ENCODE measurements around the gene PDPR. TPM values are rescaled to one million over a fixed set of nuclear protein-coding genes. Genes with fewer than 3 reads are reported as not detected.
A peak's percentile ranks its signal among the peaks of the same experiment; 100 is the strongest.
"Not testable (repeated sequence)": the region's sequence is repeated elsewhere in the genome, so short reads cannot be mapped to it uniquely, and the experiment has no call there.

The PDPR gene
- total RNA-seq, 1 experiment from 2014 or later = 6.6 TPM

DNA sequence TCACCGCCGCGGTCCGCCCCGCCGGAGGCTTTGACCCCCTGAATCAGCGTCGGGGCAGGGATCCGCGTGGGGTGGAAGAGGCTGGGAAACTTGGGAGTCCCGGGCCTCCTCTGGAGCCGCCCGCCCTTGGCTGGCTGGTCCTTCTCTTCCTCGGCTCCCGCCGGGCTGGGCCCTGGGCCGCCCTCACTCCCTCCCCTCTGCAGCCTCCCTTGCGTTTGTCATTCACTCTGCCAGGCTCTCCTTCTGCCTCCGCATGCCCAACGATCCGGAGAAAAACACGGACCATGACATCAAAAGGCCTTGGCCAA is 74.4 kb downstream of the PDPR start:
- not testable (repeated sequence) for H3K4me3 ChIP-seq, H3K9me3 ChIP-seq, H3K27me3 ChIP-seq, H3K36me3 ChIP-seq
- DNase-seq = peak; percentile 3

DNA sequence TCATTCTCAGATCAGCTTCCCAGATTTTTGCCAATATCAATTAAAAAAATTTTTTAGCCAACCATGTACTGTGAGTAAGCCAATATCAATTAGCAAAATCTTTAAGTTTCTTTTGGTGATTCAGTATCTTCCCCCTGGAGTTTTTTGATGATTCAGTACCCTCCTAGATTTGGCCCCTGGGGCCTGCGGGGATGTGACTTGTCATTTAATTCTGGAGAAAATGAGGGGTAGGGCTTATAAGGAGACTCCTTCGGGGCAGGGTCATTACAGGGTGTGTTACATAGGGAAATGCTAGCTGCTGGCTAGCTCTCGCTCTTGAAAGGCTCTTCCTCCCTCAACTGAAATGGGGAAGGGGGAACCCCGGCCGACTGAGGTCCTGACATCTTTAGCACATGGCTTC is 76.4 kb downstream of the PDPR start:
- H3K27me3 ChIP-seq, DNase-seq, H3K4me3 ChIP-seq, H3K36me3 ChIP-seq, H3K9me3 ChIP-seq: not testable (repeated sequence)

DNA sequence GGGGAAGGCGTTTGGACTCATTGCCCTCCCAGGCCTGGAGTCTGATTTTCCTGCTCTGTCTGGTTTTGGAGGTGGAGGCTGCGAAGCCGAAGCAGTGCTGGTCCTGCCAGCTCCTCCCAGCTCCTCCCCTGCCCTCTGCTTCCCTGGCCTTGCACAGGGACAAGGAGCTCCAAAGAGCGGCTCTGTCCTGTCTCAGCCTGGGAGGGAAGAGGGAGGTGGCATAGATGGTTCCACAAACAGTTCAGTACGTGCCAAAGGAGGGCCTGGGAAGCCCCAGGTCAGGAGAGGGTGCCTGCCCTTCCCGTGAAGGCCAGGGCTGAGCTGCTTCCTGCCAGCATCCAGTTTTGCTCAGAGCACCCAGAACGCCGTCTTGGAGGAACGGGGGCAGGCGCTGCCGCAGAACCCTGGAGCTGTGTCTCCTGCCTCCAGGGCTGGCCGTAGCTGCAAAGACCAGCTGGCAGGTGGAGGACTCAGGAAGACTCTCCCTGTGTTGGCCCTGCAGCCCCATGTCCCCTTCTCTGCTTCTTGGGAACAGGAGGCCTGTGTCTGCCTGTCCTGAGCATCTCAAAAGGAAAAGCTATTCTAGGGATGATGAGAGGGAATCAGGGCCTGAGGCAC is 82.7 kb downstream of the PDPR start:
- H3K27me3 ChIP-seq, H3K9me3 ChIP-seq, DNase-seq, H3K4me3 ChIP-seq, H3K36me3 ChIP-seq: not testable (repeated sequence)

DNA sequence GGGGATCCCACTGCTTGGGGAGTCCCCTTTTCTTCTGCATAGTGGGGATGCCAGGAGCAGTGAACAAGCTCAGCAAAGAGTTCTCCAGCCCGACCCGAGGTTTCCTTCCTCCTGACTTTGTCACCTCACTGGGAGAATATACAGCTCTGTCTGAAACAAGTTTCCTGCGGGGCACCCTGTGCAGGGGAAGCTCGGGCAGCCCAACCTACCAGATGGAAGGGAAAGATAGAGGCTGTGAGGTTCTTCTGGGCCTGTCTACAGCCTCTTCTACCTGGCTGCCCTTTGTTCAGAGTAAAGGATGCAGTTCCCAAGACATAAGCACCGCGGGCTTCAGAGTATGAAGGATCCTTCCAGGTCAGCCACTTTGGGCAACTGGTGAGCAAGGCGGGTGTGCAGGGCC is 83.5 kb downstream of the PDPR start:
- not testable (repeated sequence) for H3K9me3 ChIP-seq, H3K4me3 ChIP-seq, DNase-seq, H3K27me3 ChIP-seq, H3K36me3 ChIP-seq

DNA sequence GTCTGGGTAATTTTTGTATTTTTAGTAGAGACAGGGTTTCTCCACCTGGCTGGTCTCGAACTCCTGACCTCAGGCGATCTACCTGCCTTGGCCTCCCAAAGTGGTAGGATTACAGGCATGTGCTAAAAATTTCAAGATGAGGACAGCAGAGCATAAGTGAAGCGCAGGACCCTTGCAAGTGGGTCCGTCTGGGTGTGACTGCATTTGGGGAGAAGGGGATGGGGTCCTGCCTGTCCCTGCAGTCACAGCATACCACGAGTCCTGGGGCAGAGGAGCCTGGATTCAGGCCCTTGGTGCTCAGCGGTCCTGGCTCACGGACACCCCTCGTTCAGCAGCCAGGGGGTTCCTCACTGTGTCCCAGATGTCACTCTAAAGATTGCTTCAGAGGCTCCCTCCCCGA is 84.1 kb downstream of the PDPR start:
- H3K4me3 ChIP-seq, H3K9me3 ChIP-seq, H3K36me3 ChIP-seq, H3K27me3 ChIP-seq, DNase-seq: not testable (repeated sequence)

DNA sequence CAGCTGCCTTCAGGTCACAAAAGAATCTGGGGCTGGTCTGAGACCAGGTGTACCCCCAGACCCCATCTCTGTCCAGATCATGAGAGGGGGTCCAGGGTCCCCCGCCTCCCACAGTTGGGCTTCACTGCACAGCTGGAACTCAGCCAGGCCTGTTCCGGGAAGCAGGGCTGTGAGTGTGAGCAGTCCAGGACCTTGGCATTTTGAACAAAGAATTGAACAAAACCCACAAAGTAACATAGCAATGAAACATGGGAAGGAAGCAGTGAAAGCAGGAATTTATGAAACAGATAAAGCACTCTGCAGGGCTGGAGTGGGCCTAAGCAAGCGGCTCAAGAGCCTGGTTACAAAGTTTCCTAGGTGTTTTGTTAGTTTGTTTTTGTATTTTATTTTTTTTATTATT is 84.5 kb downstream of the PDPR start:
- not testable (repeated sequence) for H3K27me3 ChIP-seq, H3K4me3 ChIP-seq, H3K36me3 ChIP-seq, DNase-seq, H3K9me3 ChIP-seq

DNA sequence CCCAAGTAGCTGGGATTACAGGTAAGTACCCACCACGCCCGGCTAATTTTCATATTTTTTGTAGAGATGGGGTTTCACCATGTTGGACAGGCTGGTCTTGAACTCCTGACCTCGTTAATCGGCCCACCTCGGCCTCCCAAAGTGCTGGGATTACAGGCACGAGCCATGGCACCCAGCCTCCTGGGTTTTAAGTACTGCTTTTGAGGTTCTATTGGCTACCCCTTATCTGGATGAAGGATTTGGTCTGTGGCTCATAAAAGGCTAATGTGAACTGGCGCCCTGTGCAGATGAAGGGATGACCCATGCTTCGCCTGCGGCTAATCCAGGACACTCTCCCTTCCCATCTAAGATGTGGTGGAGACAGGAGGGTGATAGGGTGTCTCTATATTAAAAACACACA is 85.0 kb downstream of the PDPR start:
- not testable (repeated sequence) for H3K9me3 ChIP-seq, DNase-seq, H3K4me3 ChIP-seq, H3K36me3 ChIP-seq, H3K27me3 ChIP-seq

DNA sequence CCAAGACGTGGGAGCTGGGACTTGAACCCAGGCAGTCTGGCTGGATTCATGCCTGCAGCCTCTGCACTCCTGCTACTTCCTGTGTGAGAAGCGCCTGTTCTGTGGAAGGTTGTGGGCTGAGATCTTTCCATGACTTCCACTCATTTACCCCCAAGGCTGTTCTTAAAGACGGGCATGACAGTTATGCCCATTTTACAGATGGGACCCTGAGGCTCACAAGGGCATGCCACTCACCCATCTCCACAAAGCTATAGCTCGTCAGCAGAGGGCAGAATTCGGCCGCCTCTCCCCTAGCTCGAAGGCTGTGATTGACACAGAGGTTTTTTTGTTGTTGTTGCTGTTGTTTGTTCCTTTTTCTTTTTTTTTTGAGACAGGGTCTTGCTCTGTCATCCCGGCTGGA is 85.9 kb downstream of the PDPR start:
- not testable (repeated sequence) for H3K9me3 ChIP-seq, H3K4me3 ChIP-seq, DNase-seq, H3K27me3 ChIP-seq, H3K36me3 ChIP-seq

DNA sequence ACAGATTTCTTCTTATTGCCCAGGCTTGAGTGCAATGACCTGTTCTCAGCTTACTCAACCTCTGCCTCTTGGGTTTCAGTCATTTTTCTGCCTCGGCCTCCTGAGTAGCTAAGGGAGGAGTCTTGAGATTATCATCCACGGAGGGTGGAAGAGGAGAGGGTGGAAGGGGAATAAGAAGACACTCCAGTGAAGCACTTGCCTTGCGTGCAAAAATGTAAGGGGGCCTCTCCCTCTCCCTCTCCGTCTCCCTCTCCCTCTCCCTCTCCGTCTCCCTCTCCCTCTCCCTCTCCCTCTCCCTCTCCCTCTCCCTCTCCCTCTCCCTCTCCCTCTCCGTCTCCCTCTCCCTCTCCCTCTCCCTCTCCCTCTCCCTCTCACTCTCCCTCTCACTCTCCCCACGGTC is 89.4 kb downstream of the PDPR start:
- H3K27me3 ChIP-seq, DNase-seq, H3K9me3 ChIP-seq, H3K36me3 ChIP-seq, H3K4me3 ChIP-seq: not testable (repeated sequence)

DNA sequence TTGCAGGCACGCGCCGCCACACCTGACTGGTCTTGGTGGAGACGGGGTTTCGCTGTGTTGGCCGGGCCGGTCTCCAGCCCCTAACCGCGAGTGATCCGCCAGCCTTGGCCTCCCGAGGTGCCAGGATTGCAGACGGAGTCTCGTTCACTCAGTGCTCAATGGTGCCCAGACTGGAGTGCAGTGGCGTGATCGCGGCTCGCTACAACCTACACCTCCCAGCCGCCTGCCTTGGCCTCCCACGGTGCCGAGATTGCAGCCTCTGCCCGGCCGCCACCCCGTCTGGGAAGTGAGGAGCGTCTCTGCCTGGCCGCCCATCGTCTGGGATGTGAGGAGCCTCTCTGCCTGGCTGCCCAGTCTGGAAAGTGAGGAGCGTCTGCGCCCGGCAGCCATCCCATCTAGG is 89.9 kb downstream of the PDPR start:
- not testable (repeated sequence) for DNase-seq, H3K36me3 ChIP-seq, H3K27me3 ChIP-seq, H3K4me3 ChIP-seq, H3K9me3 ChIP-seq

DNA sequence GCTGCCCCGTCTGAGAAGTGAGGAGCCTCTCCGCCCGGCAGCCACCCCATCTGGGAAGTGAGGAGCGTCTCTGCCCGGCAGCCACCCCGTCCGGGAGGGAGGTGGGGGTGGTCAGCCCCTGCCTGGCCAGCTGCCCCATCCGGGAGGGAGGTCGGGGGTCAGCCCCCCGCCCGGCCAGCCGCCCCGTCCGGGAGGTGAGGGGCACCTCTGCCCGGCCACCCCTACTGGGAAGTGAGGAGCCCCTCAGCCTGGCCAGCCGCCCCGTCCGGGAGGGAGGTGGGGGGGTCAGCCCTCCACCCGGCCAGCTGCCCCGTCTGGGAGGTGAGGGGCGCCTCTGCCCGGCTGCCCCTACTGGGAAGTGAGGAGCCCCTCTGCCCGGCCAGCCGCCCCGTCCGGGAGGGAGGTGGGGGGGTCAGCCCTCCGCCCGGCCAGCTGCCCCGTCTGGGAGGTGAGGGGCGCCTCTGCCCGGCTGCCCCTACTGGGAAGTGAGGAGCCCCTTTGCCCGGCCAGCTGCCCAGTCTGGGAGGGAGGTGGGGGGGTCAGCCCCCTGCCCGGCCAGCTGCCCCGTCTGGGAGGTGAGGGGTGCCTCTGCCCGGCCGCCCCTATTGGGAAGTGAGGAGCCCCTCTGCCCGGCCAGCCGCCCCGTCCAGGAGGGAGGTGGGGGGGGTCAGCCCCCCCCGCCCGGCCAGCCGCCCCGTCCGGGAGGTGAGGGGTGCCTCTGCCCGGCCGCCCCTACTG is 90.7 kb downstream of the PDPR start:
- H3K36me3 ChIP-seq, DNase-seq, H3K9me3 ChIP-seq, H3K4me3 ChIP-seq, H3K27me3 ChIP-seq: not testable (repeated sequence)

DNA sequence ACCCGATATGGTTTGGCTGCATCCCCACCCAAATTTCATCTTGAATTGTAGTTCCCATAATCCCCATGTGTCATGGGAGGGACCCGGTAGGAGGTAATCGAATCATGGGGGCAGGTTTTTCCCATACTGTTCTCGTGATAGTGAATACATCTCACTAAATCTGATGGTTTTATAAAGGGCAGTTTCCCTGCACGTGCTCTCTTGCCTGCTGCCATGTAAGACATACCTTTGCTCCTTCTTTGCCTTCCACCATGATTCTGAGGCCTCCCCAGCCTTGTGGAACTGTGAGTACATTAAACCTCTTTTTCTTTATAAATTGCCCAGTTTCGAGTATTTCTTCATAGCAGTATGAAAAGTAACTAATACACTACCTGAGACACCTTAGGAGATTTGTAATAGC is 92.2 kb downstream of the PDPR start:
- not testable (repeated sequence) for H3K9me3 ChIP-seq, H3K4me3 ChIP-seq, H3K36me3 ChIP-seq, DNase-seq, H3K27me3 ChIP-seq

Other genes with a start within 250 kb of the PDPR start
- gene CLEC18A, start 163.0 kb upstream of the PDPR start, total RNA-seq (2014; rRNA removed; shearing (Covaris generic); ENCODE audit: low replicate concordance) = 0.03 TPM in 1 of 2 replicates, not detected in the other
- gene CLEC18C, start 59.5 kb downstream of the PDPR start, total RNA-seq (2014; rRNA removed; shearing (Covaris generic); ENCODE audit: low replicate concordance) = 0.16 TPM in 1 of 2 replicates, not detected in the other
- gene EXOSC6, start 137.6 kb downstream of the PDPR start, total RNA-seq (2014; rRNA removed; shearing (Covaris generic); ENCODE audit: low replicate concordance) = 12.2 and 14.3 TPM in 2 replicates
- gene AARS1, start 175.2 kb downstream of the PDPR start, total RNA-seq (2014; rRNA removed; shearing (Covaris generic); ENCODE audit: low replicate concordance) = 125 and 174 TPM in 2 replicates
- 7.9 and 27.3 TPM in 2 replicates for gene DDX19B, start 184.9 kb downstream of the PDPR start, total RNA-seq (2014; rRNA removed; shearing (Covaris generic); ENCODE audit: low replicate concordance)
- gene DDX19A, start 232.6 kb downstream of the PDPR start, total RNA-seq (2014; rRNA removed; shearing (Covaris generic); ENCODE audit: low replicate concordance) = 31.1 and 62.2 TPM in 2 replicates